ENCODE results near the gene SELE.

SELE gene

DNA sequence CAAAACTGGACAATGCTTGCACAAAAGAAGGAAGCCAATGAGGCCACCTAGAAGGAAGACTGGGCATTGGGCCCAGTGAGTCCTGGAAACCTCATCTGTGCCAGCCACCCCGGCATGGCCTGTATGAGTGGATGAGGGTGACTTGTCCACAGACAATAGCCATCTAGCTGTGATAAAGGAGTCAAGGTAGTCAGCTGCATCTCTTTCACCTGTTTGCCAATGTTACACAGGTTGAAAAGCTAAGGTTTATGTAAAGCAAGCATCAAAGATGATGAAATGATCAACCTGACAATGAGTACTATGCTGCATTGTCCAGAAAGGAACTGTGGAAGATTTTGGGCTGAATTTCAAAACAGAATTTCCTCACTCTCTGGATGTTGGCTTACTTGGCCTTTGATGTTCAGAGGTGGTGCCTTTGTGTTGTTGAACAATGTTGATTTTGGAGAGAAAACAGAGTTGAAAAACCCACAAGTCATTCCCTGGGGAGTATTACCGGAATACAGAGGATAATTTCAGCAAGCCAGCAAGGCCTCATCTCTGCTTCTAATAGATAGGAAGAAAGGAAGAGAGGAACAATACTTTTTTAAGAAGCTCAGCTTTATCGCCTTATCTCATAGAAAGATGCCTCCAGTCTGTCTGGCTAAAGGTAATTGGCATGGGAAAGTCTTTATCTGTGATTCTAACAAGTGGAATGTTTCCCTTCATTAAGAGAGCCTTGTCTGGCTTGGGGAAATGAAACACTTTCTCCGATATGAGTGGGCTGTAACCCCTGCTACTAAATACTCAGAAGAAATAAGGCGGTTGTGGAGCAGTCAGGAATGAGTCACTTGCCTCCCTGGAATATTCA, 11.4 kb upstream of the SELE start:
- TF ChIP-seq, protein P1, sequence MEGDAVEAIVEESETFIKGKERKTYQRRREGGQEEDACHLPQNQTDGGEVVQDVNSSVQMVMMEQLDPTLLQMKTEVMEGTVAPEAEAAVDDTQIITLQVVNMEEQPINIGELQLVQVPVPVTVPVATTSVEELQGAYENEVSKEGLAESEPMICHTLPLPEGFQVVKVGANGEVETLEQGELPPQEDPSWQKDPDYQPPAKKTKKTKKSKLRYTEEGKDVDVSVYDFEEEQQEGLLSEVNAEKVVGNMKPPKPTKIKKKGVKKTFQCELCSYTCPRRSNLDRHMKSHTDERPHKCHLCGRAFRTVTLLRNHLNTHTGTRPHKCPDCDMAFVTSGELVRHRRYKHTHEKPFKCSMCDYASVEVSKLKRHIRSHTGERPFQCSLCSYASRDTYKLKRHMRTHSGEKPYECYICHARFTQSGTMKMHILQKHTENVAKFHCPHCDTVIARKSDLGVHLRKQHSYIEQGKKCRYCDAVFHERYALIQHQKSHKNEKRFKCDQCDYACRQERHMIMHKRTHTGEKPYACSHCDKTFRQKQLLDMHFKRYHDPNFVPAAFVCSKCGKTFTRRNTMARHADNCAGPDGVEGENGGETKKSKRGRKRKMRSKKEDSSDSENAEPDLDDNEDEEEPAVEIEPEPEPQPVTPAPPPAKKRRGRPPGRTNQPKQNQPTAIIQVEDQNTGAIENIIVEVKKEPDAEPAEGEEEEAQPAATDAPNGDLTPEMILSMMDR (IDR thresholded peaks at IDR 0.05; ENCODE audit: low read depth, low read length, missing control alignments) = no peak
- no peak overlapping the region for H3K4me3 ChIP-seq (replicated peaks; ENCODE audit: low read depth, low read length)
- no peak for DNase-seq (ENCODE audit: extremely low read depth, low read depth)

DNA sequence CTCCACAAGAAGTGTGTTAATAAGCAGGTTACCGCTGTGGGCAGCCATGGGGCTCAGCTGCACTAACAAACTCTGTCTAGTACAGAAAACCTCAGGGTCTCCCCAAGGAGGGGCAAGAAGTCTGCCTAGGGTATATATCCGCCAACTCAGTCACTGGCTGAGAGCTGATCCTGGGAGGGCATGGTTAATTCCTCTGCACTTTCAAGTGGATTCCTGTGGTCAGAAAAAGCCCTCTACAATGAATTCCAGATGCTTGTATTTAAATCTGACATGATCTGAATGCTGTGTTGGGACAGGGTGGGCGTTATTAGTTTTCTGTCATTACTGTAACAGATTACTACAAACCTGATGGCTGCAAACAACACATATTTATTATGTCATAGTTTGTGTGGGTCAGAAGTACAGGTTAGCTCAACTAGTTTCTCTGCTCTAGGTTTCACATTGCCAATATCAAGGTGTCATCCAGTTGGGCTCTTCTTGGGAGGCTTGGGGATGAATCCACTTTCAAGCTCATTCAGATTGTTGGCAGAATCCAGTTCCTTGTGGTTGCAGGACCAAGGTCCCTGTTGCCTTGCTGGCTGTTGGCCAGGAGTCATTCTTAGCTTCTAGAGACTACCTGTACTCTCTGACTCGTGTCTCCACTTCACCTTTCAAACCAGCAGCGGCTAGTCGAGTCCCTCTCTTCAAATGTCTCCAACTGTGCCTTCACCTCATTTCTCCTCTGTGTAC, 8.0 kb upstream of the SELE start:
- TF ChIP-seq, protein P1 (IDR thresholded peaks at IDR 0.05; ENCODE audit: low read depth, low read length, missing control alignments) = no peak
- peak; percentile 70 for DNase-seq (ENCODE audit: extremely low read depth, low read depth)
- no peak overlapping the region for H3K4me3 ChIP-seq (replicated peaks; ENCODE audit: low read depth, low read length)

- TF ChIP-seq, protein P1 (IDR thresholded peaks at IDR 0.05; ENCODE audit: low read depth, low read length, missing control alignments) = no peak
- DNase-seq (ENCODE audit: extremely low read depth, low read depth) = no peak
- H3K4me3 ChIP-seq (replicated peaks; ENCODE audit: low read depth, low read length) = no peak overlapping the region
These were observed 6.1 kb upstream of the SELE start for GRCh38 chr1:169739980-169740379.

DNA sequence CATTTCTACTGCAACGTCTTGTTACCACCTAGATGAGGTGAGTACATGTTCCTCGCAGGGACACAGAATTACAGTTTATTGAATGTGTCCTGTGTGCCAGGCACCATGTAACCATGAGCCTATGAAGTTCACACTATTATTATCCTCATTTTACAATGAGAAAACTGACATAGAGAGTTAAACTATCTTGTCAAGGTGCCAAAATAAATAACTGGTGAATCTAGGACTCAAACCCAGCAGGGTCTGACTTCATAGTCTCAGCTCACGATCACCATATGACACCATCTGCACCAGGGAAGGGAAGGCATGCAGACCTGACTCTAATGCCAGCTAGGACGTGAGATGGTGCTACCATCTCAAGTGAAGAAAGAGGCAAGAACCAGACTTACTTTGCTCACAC, 2.4 kb downstream of the SELE start:
- no peak for DNase-seq (ENCODE audit: extremely low read depth, low read depth)
- H3K4me3 ChIP-seq (replicated peaks; ENCODE audit: low read depth, low read length) = no peak overlapping the region
- TF ChIP-seq, protein P1 (IDR thresholded peaks at IDR 0.05; ENCODE audit: low read depth, low read length, missing control alignments) = no peak

- no peak for DNase-seq (ENCODE audit: extremely low read depth, low read depth)
- no peak overlapping the region for H3K4me3 ChIP-seq (replicated peaks; ENCODE audit: low read depth, low read length)
- TF ChIP-seq, protein P1 (IDR thresholded peaks at IDR 0.05; ENCODE audit: low read depth, low read length, missing control alignments) = no peak
These were observed 3.9 kb downstream of the SELE start for GRCh38 chr1:169729991-169730390.

DNA sequence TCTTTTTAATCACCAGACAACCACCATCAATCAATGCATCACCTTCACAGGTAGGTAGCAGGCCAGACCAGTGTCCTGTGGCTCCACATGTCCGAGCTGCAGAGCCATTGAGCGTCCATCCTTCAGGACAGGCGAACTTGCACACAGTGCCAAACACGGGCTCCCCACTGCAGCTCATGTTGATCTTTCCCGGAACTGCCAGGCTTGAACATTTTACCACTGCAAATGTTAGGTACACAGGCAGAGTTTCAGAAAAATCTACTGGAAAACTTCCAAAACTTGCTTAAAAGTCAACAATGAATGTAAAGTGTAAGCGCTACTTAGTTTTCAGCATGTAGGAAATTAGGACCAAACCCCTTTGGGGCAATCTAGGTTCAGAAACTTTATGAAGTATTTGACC, 6.6 kb downstream of the SELE start:
- H3K4me3 ChIP-seq (replicated peaks; ENCODE audit: low read depth, low read length) = no peak overlapping the region
- TF ChIP-seq, protein P1 (IDR thresholded peaks at IDR 0.05; ENCODE audit: low read depth, low read length, missing control alignments) = no peak
- DNase-seq (ENCODE audit: extremely low read depth, low read depth) = no peak
